ENCODE results near the gene SHF. TPM values are rescaled to one million over a fixed set of nuclear protein-coding genes. Genes with fewer than 3 reads are reported as not detected.
A peak's percentile ranks its signal among the peaks of the same experiment; 100 is the strongest.

Gene SHF
- total RNA-seq, 1 donor from 2014 or later, result 7.1 TPM

GRCh38 chr15:45165536-45165935 lies 22.2 kb downstream of the SHF start:
- DNase-seq, result no peak
- intact Hi-C loops (cut with DNase I), result no loop called here
- Histone ChIP-seq H3K4me1 (peaks cover 23% of the 10 kb centered on the region), H3K4me3 (no peak overlapping the region), H3K27me3 (no peaks in the 10 kb centered on the region), H3K9me3 (no peaks in the 10 kb centered on the region), H3K36me3 (peaks cover 7% of the 10 kb centered on the region), H3K27ac (no peak overlapping the region)
- no peak for ATAC-seq
- TF ChIP-seq, protein P1, sequence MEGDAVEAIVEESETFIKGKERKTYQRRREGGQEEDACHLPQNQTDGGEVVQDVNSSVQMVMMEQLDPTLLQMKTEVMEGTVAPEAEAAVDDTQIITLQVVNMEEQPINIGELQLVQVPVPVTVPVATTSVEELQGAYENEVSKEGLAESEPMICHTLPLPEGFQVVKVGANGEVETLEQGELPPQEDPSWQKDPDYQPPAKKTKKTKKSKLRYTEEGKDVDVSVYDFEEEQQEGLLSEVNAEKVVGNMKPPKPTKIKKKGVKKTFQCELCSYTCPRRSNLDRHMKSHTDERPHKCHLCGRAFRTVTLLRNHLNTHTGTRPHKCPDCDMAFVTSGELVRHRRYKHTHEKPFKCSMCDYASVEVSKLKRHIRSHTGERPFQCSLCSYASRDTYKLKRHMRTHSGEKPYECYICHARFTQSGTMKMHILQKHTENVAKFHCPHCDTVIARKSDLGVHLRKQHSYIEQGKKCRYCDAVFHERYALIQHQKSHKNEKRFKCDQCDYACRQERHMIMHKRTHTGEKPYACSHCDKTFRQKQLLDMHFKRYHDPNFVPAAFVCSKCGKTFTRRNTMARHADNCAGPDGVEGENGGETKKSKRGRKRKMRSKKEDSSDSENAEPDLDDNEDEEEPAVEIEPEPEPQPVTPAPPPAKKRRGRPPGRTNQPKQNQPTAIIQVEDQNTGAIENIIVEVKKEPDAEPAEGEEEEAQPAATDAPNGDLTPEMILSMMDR (IDR thresholded peaks at IDR 0.05), result no peak

DNA sequence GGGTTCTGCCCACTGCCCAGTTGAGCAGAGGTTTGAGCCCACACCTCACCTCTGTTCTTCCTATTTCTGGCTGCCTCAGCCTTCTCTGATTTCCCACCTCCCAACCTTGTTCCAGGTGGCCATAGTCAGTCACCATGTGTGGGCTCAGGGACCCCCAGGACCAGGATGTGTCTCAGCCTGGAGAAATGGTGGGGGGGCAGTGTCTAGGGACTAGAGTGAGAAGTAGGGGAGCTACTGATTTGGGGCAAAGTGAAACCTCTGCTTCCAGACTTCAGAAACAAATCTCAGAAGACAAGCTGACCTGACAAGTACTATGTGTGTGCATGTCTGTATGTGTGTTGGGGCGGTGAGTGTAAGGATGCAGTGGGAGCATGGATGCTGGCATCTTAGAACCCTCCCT lies 22.9 kb downstream of the SHF start:
- TF ChIP-seq, protein P1 (IDR thresholded peaks at IDR 0.05), result no peak

DNA sequence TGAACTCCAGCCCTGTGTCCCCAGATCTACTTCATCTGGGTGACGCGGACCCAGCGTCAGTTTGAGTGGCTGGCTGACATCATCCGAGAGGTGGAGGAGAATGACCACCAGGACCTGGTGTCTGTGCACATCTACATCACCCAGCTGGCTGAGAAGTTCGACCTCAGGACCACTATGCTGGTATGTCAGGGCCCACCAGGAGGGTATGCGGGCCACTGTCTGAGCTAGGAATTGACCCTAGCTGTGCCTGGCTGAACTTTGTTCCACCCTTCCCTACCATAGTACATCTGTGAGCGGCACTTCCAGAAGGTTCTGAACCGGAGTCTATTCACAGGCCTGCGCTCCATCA lies 24.3 kb downstream of the SHF start:
- peaks cover 7% of the 10 kb centered on the region for H3K36me3 ChIP-seq
- H3K27ac ChIP-seq, result peak overlapping the region; percentile 14
- intact Hi-C loops (cut with DNase I), result no loop called here
- no peak overlapping the region for H3K4me3 ChIP-seq
- H3K4me1 ChIP-seq, result peaks cover 23% of the 10 kb centered on the region
- ATAC-seq (no peak), DNase-seq (no peak)
- H3K27me3 ChIP-seq, result no peaks in the 10 kb centered on the region
- H3K9me3 ChIP-seq, result no peaks in the 10 kb centered on the region
- TF ChIP-seq, protein P1 (IDR thresholded peaks at IDR 0.05), result no peak

More for the DNA sequence above, 22.9 kb downstream of the SHF start:
- no peak for DNase-seq
- Histone ChIP-seq H3K36me3 (peaks cover 7% of the 10 kb centered on the region), H3K9me3 (no peaks in the 10 kb centered on the region), H3K4me3 (no peak overlapping the region), H3K4me1 (peaks cover 23% of the 10 kb centered on the region), H3K27me3 (no peaks in the 10 kb centered on the region), H3K27ac (no peak overlapping the region)
- intact Hi-C loops (cut with DNase I), result no loop called here
- no peak for ATAC-seq

DNA sequence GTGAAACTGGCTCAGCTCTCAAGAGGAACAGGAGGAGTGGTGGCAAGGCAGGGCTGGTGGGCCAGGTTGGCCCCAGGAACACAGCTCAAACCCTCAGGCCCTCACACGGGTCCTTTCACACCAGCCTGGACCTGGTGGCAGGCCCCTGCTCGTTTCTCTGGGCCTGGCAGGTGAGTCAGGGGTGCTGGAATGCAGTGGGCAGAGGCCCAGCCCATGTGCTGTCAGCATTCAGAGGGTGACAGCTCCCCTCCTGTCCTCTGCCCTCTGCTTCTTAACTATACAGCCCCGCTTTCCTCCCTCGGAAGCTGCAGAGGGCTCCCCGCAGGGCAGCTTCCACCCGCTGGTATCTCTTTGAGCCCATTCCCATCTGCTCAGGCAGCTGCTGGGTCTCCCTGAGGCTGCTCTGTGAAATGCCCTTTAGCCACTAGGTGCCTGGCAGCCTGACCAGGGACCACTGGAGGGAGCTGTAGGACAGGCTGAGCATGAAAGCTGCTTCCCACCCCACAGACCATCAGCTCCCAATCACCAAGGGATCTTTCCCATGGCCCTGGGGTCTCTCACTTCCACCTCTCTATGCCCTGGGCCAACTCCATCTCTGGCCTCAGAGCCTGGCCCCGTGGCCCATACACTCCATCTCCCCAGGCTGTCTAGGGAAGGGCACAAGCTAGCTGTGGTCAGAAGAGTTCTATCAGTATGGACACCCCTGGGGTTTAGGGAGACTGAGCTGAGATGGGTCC lies 24.8 kb downstream of the SHF start:
- TF ChIP-seq, protein P1 (IDR thresholded peaks at IDR 0.05), result peak; percentile 84
- no peaks in the 10 kb centered on the region for H3K27me3 ChIP-seq
- H3K9me3 ChIP-seq, result no peaks in the 10 kb centered on the region
- intact Hi-C loops (cut with DNase I), result no loop called here
- H3K4me3 ChIP-seq, result no peak overlapping the region
- peak overlapping the region; percentile 14 for H3K27ac ChIP-seq
- peak; percentile 85 for DNase-seq
- H3K4me1 ChIP-seq, result peaks cover 23% of the 10 kb centered on the region
- peak; percentile 59 for ATAC-seq
- H3K36me3 ChIP-seq, result peaks cover 7% of the 10 kb centered on the region

- Histone ChIP-seq H3K27me3 (no peaks in the 10 kb centered on the region), H3K27ac (no peak overlapping the region), H3K4me3 (no peak overlapping the region), H3K9me3 (no peaks in the 10 kb centered on the region), H3K4me1 (peaks cover 23% of the 10 kb centered on the region), H3K36me3 (peaks cover 10% of the 10 kb centered on the region)
- no peak for DNase-seq
- TF ChIP-seq, protein P1 (IDR thresholded peaks at IDR 0.05), result no peak
- intact Hi-C loops (cut with DNase I), result no loop called here
- ATAC-seq, result no peak
Measured at GRCh38 chr15:45161666-45162065, 26.1 kb downstream of the SHF start.

Measured in upper lobe of right lung (tissue), 1 donor.